ENCODE measurements around the gene HOXD13.

The HOXD13 gene

DNA sequence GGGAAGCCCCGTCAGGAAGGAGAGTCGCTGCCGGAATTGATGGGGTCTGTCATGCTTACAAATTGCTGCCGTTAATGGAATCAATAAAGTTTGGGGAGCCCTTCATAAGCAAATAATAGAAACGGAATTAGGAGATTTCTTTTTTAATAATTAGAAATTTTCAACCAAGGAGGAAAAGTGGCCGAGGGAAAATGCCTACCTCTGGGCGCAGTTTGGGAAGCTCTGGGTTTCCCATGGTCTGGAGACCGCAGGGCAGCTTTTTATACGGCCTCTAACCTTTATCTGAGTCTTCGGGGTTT, 10.0 kb upstream of the HOXD13 start:
- Histone ChIP-seq H3K4me3 (ENCODE audit: low read depth, low read length) (no peak overlapping the region), H3K4me1 (ENCODE audit: control insufficient read depth, insufficient read depth, low read length) (no peaks in the 10 kb centered on the region), H3K9me3 (ENCODE audit: control insufficient read depth, insufficient read depth, low read depth, low read length) (no peaks in the 10 kb centered on the region), H3K36me3 (ENCODE audit: control insufficient read depth in 2 of 2, insufficient read depth in 1 of 2, low read length in 2 of 2) (no peaks in the 10 kb centered on the region), H3K27ac (ENCODE audit: extremely low read depth, low read depth, low read length) (no peak overlapping the region)
- TF ChIP-seq REPIN1 (tag by site-specific recombination; IDR thresholded peaks at IDR 0.05; ENCODE audit: low read depth) = no peak
- no peak for TF ChIP-seq ZNF202 (tag by site-specific recombination; IDR thresholded peaks at IDR 0.05; ENCODE audit: borderline replicate concordance)
- TF ChIP-seq SALL2 (tag by site-specific recombination; IDR thresholded peaks at IDR 0.05; ENCODE audit: borderline replicate concordance) = no peak
- TF ChIP-seq ZNF529 (tag by site-specific recombination; IDR thresholded peaks at IDR 0.05; ENCODE audit: insufficient replicate concordance) = no peak
- TF ChIP-seq ZNF600 (tag by site-specific recombination; IDR thresholded peaks at IDR 0.05) = no peak
- no peak for TF ChIP-seq ZNF266 (tag by site-specific recombination; IDR thresholded peaks at IDR 0.05; ENCODE audit: low read depth)
- TF ChIP-seq, protein P1, sequence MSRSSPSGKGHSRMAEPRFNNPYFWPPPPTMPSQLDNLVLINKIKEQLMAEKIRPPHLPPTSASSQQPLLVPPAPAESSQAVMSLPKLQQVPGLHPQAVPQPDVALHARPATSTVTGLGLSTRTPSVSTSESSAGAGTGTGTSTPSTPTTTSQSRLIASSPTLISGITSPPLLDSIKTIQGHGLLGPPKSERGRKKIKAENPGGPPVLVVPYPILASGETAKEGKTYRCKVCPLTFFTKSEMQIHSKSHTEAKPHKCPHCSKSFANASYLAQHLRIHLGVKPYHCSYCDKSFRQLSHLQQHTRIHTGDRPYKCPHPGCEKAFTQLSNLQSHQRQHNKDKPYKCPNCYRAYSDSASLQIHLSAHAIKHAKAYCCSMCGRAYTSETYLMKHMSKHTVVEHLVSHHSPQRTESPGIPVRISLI (tag by site-specific recombination; IDR thresholded peaks at IDR 0.05) = no peak
- TF ChIP-seq ZNF155 (tag by site-specific recombination; IDR thresholded peaks at IDR 0.05) = no peak
- no peak for TF ChIP-seq ZNF677 (tag by site-specific recombination; IDR thresholded peaks at IDR 0.05)
- no peak for TF ChIP-seq ZNF704 (tag by site-specific recombination; IDR thresholded peaks at IDR 0.05)
- TF ChIP-seq ZSCAN4 (tag by site-specific recombination; IDR thresholded peaks at IDR 0.05) = no peak
- TF ChIP-seq, protein P2, sequence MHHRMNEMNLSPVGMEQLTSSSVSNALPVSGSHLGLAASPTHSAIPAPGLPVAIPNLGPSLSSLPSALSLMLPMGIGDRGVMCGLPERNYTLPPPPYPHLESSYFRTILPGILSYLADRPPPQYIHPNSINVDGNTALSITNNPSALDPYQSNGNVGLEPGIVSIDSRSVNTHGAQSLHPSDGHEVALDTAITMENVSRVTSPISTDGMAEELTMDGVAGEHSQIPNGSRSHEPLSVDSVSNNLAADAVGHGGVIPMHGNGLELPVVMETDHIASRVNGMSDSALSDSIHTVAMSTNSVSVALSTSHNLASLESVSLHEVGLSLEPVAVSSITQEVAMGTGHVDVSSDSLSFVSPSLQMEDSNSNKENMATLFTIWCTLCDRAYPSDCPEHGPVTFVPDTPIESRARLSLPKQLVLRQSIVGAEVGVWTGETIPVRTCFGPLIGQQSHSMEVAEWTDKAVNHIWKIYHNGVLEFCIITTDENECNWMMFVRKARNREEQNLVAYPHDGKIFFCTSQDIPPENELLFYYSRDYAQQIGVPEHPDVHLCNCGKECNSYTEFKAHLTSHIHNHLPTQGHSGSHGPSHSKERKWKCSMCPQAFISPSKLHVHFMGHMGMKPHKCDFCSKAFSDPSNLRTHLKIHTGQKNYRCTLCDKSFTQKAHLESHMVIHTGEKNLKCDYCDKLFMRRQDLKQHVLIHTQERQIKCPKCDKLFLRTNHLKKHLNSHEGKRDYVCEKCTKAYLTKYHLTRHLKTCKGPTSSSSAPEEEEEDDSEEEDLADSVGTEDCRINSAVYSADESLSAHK (tag by site-specific recombination; IDR thresholded peaks at IDR 0.05) = no peak
- no peak for TF ChIP-seq ZNF292 (tag by site-specific recombination; IDR thresholded peaks at IDR 0.05; ENCODE audit: borderline replicate concordance, low read depth)
- no peak for TF ChIP-seq GLI2 (tag by site-specific recombination; IDR thresholded peaks at IDR 0.05; ENCODE audit: borderline replicate concordance, low read depth)
- TF ChIP-seq ZNF670 (tag by site-specific recombination; IDR thresholded peaks at IDR 0.05; ENCODE audit: low read depth) = no peak
- no peak for TF ChIP-seq ZSCAN30 (tag by site-specific recombination; IDR thresholded peaks at IDR 0.05)
- TF ChIP-seq ZNF707 (tag by site-specific recombination; IDR thresholded peaks at IDR 0.05) = no peak
- TF ChIP-seq, protein P3, sequence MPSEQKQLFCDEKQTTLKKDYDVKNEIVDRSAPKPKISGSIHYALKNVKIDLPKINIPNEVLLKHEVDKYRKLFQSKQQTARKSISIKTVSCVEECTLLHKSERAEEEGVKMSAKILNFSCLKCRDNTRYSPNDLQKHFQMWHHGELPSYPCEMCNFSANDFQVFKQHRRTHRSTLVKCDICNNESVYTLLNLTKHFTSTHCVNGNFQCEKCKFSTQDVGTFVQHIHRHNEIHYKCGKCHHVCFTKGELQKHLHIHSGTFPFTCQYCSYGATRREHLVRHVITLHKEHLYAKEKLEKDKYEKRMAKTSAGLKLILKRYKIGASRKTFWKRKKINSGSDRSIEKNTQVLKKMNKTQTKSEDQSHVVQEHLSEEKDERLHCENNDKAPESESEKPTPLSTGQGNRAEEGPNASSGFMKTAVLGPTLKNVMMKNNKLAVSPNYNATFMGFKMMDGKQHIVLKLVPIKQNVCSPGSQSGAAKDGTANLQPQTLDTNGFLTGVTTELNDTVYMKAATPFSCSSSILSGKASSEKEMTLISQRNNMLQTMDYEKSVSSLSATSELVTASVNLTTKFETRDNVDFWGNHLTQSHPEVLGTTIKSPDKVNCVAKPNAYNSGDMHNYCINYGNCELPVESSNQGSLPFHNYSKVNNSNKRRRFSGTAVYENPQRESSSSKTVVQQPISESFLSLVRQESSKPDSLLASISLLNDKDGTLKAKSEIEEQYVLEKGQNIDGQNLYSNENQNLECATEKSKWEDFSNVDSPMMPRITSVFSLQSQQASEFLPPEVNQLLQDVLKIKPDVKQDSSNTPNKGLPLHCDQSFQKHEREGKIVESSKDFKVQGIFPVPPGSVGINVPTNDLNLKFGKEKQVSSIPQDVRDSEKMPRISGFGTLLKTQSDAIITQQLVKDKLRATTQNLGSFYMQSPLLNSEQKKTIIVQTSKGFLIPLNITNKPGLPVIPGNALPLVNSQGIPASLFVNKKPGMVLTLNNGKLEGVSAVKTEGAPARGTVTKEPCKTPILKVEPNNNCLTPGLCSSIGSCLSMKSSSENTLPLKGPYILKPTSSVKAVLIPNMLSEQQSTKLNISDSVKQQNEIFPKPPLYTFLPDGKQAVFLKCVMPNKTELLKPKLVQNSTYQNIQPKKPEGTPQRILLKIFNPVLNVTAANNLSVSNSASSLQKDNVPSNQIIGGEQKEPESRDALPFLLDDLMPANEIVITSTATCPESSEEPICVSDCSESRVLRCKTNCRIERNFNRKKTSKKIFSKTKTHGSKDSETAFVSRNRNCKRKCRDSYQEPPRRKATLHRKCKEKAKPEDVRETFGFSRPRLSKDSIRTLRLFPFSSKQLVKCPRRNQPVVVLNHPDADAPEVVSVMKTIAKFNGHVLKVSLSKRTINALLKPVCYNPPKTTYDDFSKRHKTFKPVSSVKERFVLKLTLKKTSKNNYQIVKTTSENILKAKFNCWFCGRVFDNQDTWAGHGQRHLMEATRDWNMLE (tag by site-specific recombination; conservative IDR thresholded peaks at IDR 0.05; ENCODE audit: low read depth) = no peak
- no peak for TF ChIP-seq ZBTB49 (tag by site-specific recombination; IDR thresholded peaks at IDR 0.05; ENCODE audit: low read depth)
- no peak for TF ChIP-seq ZIC2 (tag by site-specific recombination; IDR thresholded peaks at IDR 0.05)
- POLR2A ChIA-PET = no interaction called here
- CTCF ChIA-PET = interaction anchor here (0.7 to 2.7 kb wide), 4 partner anchors 15 to 1385 kb away, joined by 3 to 8 read pairs (median 4); no protein-coding TSS in a partner anchor
